Activated CD4-positive, alpha-beta T cell treated with anti-CD3 and anti-CD28 coated beads, Interleukin-2, amount 10 ng/mL, durations not matched to agents 7 days and 5 days (primary cell): ENCODE measurements around the gene MAPK6. TPM values are rescaled to one million over a fixed set of nuclear protein-coding genes. Genes with fewer than 3 reads are reported as not detected.

Experiments used
- CTCF ChIA-PET: fragments of 350-600 bp; sonication (Branson Sonifier 250); formaldehyde crosslinking; loops from one replicate; lab custom pipeline; 2021; ENCODE audit warnings: antibody characterized with exemption; lab: Charles Lee
- POLR2A ChIA-PET: fragments of 350-600 bp; sonication (Branson Sonifier 250); formaldehyde crosslinking; loops from one replicate; lab custom pipeline; 2021; ENCODE audit warnings: antibody characterized with exemption; lab: Charles Lee
- DNase-seq: peaks from one replicate; pipeline ENCODE4 v3.0.0-alpha.2; 2020
- H3K27ac Mint-ChIP-seq: one replicate; pipeline ENCODE4 v1.8.0; 2021; ENCODE audit warnings: mild to moderate bottlenecking, moderate library complexity, mixed read lengths
- H3K27me3 Mint-ChIP-seq: one replicate; pipeline ENCODE4 v1.8.0; 2021; ENCODE audit warnings: mixed read lengths
- H3K36me3 Mint-ChIP-seq: one replicate; pipeline ENCODE4 v1.8.0; 2021; ENCODE audit warnings: low read depth, mixed read lengths
- H3K4me1 Mint-ChIP-seq: one replicate; pipeline ENCODE4 v1.8.0; 2021; ENCODE audit warnings: mixed read lengths
- H3K4me3 Mint-ChIP-seq: one replicate; pipeline ENCODE4 v1.8.0; 2021; ENCODE audit warnings: mild to moderate bottlenecking, moderate library complexity, mixed read lengths
- H3K9me3 Mint-ChIP-seq: one replicate; pipeline ENCODE4 v1.8.0; 2021; ENCODE audit warnings: mixed read lengths
- total RNA-seq, 2 experiments: library from RNA; stranded (reverse); gene quantifications; one replicate each; pipeline ENCODE4 v1.2.3, GENCODE V29; 2021

MAPK6 gene
- total RNA-seq, 2 experiments from 2014 or later, result 23.4 to 25.4 TPM

GRCh38 chr15:52106641-52107040 lies 87.6 kb downstream of the MAPK6 start:
- Mint-ChIP-seq H3K4me1 (peaks cover 5% of the 10 kb centered on the region), H3K27me3 (peaks cover 29% of the 10 kb centered on the region), H3K4me3 (no peak overlapping the region), H3K9me3 (no peaks in the 10 kb centered on the region), H3K27ac (no peak overlapping the region), H3K36me3 (no peaks in the 10 kb centered on the region)
- DNase-seq, result no peak
- ChIA-PET CTCF (interaction anchor here (0.6 to 1.5 kb wide), 2 partner anchors 14 to 125 kb away, joined by 3 to 6 read pairs; no protein-coding TSS in a partner anchor), POLR2A (no interaction called here)

DNA sequence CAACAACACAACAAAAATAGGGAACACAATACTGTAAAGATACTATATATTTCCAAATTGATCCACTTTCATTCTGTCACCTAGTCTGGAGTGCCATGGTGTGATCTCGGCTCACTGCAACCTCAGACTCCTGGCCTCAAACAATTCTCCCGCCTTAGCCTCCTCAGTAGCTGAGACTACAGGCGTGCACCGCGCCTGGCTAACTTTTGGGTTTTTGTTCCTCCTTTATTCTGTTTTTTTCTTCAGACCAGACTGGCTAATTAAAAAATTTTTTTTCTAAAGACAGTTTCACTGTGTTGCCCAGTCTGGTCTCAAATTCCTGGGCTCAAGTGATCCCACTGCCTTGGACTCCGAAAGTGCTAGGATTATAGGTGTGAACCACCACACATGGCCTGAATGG lies 88.2 kb downstream of the MAPK6 start:
- H3K4me1 Mint-ChIP-seq, result peaks cover 5% of the 10 kb centered on the region
- POLR2A ChIA-PET, result no interaction called here
- DNase-seq, result no peak
- H3K27ac Mint-ChIP-seq, result no peak overlapping the region
- H3K27me3 Mint-ChIP-seq, result peaks cover 32% of the 10 kb centered on the region
- CTCF ChIA-PET, result interaction anchor here (0.6 to 1.5 kb wide), 2 partner anchors 13 to 126 kb away, joined by 3 to 6 read pairs; no protein-coding TSS in a partner anchor
- H3K4me3 Mint-ChIP-seq, result no peak overlapping the region
- no peaks in the 10 kb centered on the region for H3K9me3 Mint-ChIP-seq
- no peaks in the 10 kb centered on the region for H3K36me3 Mint-ChIP-seq

DNA sequence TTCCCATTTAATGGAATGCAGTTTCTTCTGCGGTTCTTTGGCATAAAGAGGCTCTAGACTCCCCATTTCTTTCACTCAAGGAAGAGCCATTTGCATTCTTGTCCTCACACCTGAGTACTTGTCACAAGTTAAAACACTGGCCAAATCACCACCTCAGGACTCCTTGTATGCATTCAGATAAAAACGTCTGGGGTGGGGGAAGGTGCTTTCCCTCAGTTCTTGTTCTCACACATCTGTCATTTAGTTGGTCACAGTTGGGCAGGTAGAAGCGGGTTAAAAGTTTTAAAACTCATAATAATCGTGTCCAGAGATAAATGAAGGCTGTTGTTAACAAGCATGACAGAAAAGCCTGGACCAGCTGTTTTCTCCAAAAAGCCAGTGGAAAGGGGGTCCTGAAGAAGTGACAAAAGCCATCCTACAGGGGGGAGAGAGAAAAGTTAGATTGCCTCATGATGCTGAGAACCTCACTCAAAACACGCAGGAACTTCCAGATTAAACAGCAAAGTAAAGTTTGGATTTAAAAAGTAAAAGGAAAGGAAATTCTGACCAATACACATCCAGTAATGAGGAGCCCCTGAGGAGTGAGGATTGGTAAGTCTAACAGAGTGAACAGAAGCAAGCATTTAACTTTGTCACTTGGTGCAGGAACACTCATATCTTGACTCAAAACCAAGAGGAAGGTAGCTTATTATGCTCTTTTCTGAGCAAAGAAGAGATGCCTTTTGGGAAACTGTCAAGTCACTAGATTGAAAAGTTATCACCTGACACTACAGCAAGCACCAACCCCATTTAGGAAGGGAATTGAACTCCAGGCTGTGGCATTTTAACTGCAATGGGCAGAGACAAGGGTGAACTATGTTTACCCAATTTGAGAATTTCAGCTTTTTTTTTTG lies 90.8 kb downstream of the MAPK6 start:
- H3K9me3 Mint-ChIP-seq, result no peaks in the 10 kb centered on the region
- ChIA-PET POLR2A (no interaction called here), CTCF (interaction anchor here (1.5 kb wide), 1 partner anchor 9 kb away, joined by 3 read pairs; no protein-coding TSS in a partner anchor)
- no peaks in the 10 kb centered on the region for H3K36me3 Mint-ChIP-seq
- DNase-seq, result no peak
- H3K27me3 Mint-ChIP-seq, result peaks cover 42% of the 10 kb centered on the region
- H3K4me3 Mint-ChIP-seq, result no peak overlapping the region
- no peak overlapping the region for H3K27ac Mint-ChIP-seq
- no peaks in the 10 kb centered on the region for H3K4me1 Mint-ChIP-seq

- Mint-ChIP-seq H3K4me3 (no peak overlapping the region), H3K36me3 (no peaks in the 10 kb centered on the region), H3K27me3 (peaks cover 44% of the 10 kb centered on the region), H3K27ac (no peak overlapping the region), H3K4me1 (peaks cover 11% of the 10 kb centered on the region), H3K9me3 (no peaks in the 10 kb centered on the region)
- ChIA-PET CTCF (interaction anchor here (0.7 to 1.1 kb wide), 3 partner anchors 8 to 131 kb away, joined by 3 to 6 read pairs (median 3); no protein-coding TSS in a partner anchor), POLR2A (no interaction called here)
- DNase-seq, result no peak
Observed at GRCh38 chr15:52111517-52112202, 92.6 kb downstream of the MAPK6 start.

DNA sequence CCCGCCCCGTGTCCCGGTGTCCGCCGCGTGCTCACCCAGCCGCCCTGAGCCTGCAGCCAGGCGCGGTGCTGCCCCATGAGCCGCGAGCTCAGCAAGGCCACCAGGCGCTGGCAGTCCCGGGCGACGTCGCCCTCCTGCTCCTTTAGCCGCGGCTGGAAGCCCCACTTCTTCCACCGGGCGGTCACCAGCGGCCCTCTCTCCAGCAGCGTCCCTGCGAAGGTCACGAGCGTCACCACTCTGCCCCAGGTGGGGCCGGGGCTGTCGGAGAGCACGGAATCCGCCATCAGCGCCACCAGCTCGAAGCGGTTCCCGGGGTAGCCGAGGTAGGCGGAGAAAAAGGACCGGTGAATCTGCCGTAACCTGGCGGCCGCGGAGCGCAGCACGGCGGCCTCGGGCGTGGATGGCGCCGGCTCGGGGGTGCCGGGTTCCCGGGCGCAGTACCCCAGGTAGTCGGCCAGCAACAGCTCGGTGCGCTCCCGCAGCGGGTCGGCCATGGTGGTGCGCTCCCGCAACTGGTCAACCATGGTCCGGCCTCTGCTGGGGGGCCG lies 93.3 kb downstream of the MAPK6 start:
- ChIA-PET CTCF (interaction anchor here (0.7 to 1.1 kb wide), 3 partner anchors 9 to 132 kb away, joined by 3 to 6 read pairs (median 3); no protein-coding TSS in a partner anchor), POLR2A (no interaction called here)
- Mint-ChIP-seq H3K4me1 (peaks cover 11% of the 10 kb centered on the region), H3K4me3 (peak overlapping the region; percentile 51), H3K9me3 (no peaks in the 10 kb centered on the region), H3K27ac (no peak overlapping the region), H3K36me3 (no peaks in the 10 kb centered on the region), H3K27me3 (peaks cover 44% of the 10 kb centered on the region)
- DNase-seq, result peak; percentile 49

GRCh38 chr15:52113235-52113634 lies 94.2 kb downstream of the MAPK6 start:
- H3K4me1 Mint-ChIP-seq, result peaks cover 11% of the 10 kb centered on the region
- H3K4me3 Mint-ChIP-seq, result peak overlapping the region; percentile 22
- H3K9me3 Mint-ChIP-seq, result no peaks in the 10 kb centered on the region
- H3K27me3 Mint-ChIP-seq, result peaks cover 44% of the 10 kb centered on the region
- ChIA-PET CTCF (interaction anchor here (1.0 to 1.1 kb wide), 2 partner anchors 9 to 154 kb away, joined by 3 read pairs; no protein-coding TSS in a partner anchor), POLR2A (no interaction called here)
- no peak overlapping the region for H3K27ac Mint-ChIP-seq
- no peaks in the 10 kb centered on the region for H3K36me3 Mint-ChIP-seq
- DNase-seq, result no peak

GRCh38 chr15:52113708-52114107 lies 94.7 kb downstream of the MAPK6 start:
- Mint-ChIP-seq H3K9me3 (no peaks in the 10 kb centered on the region), H3K4me1 (peaks cover 11% of the 10 kb centered on the region), H3K36me3 (no peaks in the 10 kb centered on the region), H3K27ac (no peak overlapping the region), H3K27me3 (peaks cover 42% of the 10 kb centered on the region), H3K4me3 (no peak overlapping the region)
- no peak for DNase-seq
- ChIA-PET CTCF (interaction anchor here (1.0 to 1.1 kb wide), 2 partner anchors 9 to 155 kb away, joined by 3 read pairs; no protein-coding TSS in a partner anchor), POLR2A (no interaction called here)

DNA sequence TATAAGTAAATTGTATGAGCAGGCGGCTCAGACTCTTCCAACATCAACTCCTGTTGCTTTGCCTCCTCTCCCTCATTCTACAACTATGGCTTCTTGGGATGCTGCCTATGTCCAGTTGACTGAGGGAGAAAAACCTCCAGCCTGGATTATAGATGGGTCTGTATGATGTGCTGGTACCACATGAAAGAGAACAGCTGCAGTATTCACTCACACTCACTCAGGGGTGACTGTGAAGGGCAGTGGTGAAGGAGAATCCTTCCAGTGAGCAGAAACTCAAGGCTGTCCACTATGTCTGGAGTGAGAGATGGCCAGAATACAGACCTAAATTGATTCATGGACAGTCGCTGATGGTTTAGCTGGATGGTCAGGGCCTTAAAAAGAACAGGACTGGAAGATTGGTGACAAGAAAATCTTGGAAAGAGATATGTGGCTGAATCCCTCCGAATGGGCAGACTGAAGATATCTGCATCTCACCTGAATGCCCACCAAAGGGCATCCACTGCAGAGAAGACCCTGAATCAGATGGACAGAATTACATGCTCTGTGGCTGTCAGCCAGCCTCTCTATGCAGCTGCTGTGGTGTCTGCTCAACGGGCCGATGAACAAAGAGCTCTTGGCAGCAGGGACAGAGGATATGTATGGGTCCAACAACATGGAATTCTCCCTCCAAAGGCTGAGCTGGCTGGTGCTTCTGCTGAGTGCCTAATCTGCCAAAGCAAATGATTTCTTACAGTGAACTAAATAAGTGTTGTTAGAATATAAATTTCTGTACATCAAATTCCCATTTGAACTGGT lies 95.4 kb downstream of the MAPK6 start:
- no peak for DNase-seq
- Mint-ChIP-seq H3K27ac (no peak overlapping the region), H3K36me3 (no peaks in the 10 kb centered on the region), H3K9me3 (no peaks in the 10 kb centered on the region), H3K4me3 (no peak overlapping the region), H3K4me1 (peaks cover 11% of the 10 kb centered on the region), H3K27me3 (peaks cover 37% of the 10 kb centered on the region)
- ChIA-PET CTCF (interaction anchor here (1.1 kb wide), 1 partner anchor 155 kb away, joined by 3 read pairs; no protein-coding TSS in a partner anchor), POLR2A (no interaction called here)

DNA sequence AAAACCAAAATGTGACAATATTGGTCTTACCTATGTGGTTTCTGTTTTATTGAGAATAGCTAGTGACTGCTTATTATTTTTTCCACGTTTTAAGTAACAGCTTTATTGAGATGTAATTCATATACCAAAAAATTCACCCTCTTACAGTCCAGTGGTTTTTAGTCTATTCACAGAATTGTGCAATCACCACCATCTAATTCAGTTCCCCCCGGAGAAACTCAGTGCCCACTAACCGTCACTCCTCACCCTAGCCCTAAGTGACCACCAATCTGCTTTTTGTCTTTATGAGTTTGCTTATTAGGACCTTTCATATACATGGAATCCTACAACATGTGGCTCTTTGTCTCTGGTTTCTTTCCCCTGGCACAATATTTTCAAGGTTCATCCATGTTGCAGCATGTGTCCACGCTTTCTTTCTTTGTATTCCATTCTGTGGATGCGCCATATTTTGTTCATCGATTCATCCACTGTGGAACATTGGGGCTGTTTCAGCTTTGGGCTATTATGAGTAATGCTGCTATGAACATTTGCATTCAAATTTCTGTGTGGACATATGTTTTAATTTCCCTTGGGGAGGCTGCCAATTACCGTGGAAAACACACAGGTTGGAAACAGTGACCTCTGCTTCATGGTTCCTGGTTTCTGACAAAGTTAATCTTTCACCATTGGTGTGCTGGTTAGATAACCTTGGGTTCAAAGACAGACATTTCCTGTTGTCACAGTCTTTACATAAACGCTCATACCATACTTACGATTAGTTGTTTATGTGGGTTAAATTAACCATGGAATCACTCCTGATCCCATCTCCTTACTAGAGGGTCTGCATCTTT lies 96.8 kb downstream of the MAPK6 start:
- Mint-ChIP-seq H3K36me3 (no peaks in the 10 kb centered on the region), H3K4me1 (peaks cover 11% of the 10 kb centered on the region), H3K4me3 (no peak overlapping the region), H3K27me3 (peaks cover 23% of the 10 kb centered on the region), H3K27ac (no peak overlapping the region), H3K9me3 (no peaks in the 10 kb centered on the region)
- ChIA-PET CTCF (no interaction called here), POLR2A (no interaction called here)
- DNase-seq, result no peak
